Trophoblast cell (in vitro differentiated cells and primary cell): Measurements from ENCODE around the gene ERC1.

Experiments
- DNase-seq, 2 donors: peaks; one replicate each; pipeline ENCODE4 v3.0.0-alpha.2; 2016
- H2AFZ ChIP-seq: 2 replicates; pipeline ENCODE4 v1.6.1; 2013; ENCODE audit warnings: low read length, moderate library complexity, mild to moderate bottlenecking; ENCODE audit not compliant: insufficient read depth, poor library complexity
- H2AK5ac ChIP-seq: 2 replicates; pipeline ENCODE4 v1.6.1; 2013; ENCODE audit warnings: mild to moderate bottlenecking, low read length
- H2BK120ac ChIP-seq: 2 replicates; pipeline ENCODE4 v1.6.1; 2013; ENCODE audit warnings: low read length, mild to moderate bottlenecking, moderate library complexity; ENCODE audit not compliant: insufficient read depth, poor library complexity
- H2BK12ac ChIP-seq: 2 replicates; pipeline ENCODE4 v1.6.1; 2013; ENCODE audit warnings: mild to moderate bottlenecking, low read length, moderate library complexity
- H2BK5ac ChIP-seq: 2 replicates; pipeline ENCODE4 v1.6.1; 2013; ENCODE audit warnings: low read length, low read depth, moderate library complexity, mild to moderate bottlenecking; ENCODE audit not compliant: poor library complexity
- H3K14ac ChIP-seq: 2 replicates; pipeline ENCODE4 v1.6.1; 2013; ENCODE audit warnings: mild to moderate bottlenecking, low read length
- H3K18ac ChIP-seq: 2 replicates; pipeline ENCODE4 v1.6.1; 2013; ENCODE audit warnings: mild to moderate bottlenecking, low read length
- H3K23ac ChIP-seq: 2 replicates; pipeline ENCODE4 v1.6.1; 2013; ENCODE audit warnings: low read length
- H3K27ac ChIP-seq: 2 replicates; pipeline ENCODE4 v1.5.1; 2013; ENCODE audit warnings: low read depth, mild to moderate bottlenecking, inconsistent platforms, low read length, moderate library complexity
- H3K27me3 ChIP-seq: 2 replicates; pipeline ENCODE4 v1.6.1; 2013; ENCODE audit warnings: inconsistent platforms, mild to moderate bottlenecking, low read length, moderate library complexity; ENCODE audit not compliant: insufficient read depth
- H3K36me3 ChIP-seq, 2 experiments: 1 replicate in 1 of 2; 2 replicates in 1 of 2; pipeline ENCODE4 v1.6.1; 2013; ENCODE audit warnings: low read length in 2 of 2, mild to moderate bottlenecking in 2 of 2, moderate library complexity in 1 of 2; ENCODE audit not compliant: insufficient read depth in 2 of 2, control insufficient read depth in 1 of 2
- H3K4ac ChIP-seq: 2 replicates; pipeline ENCODE4 v1.6.1; 2013; ENCODE audit warnings: low read depth, mild to moderate bottlenecking, low read length, moderate library complexity
- H3K4me1 ChIP-seq, 2 experiments: 1 replicate in 1 of 2; 2 replicates in 1 of 2; pipeline ENCODE4 v1.6.1; 2013; ENCODE audit warnings: low read length in 2 of 2, mild to moderate bottlenecking in 2 of 2, moderate library complexity in 1 of 2; ENCODE audit not compliant: insufficient read depth in 2 of 2, control insufficient read depth in 1 of 2
- H3K4me2 ChIP-seq: 2 replicates; pipeline ENCODE4 v1.6.1; 2013; ENCODE audit warnings: inconsistent platforms, mild to moderate bottlenecking, low read length, moderate library complexity
- H3K4me3 ChIP-seq: 2 replicates; pipeline ENCODE4 v1.5.1; 2013; ENCODE audit warnings: mild to moderate bottlenecking, low read depth, low read length, inconsistent platforms
- H3K79me1 ChIP-seq: one replicate; pipeline ENCODE4 v1.6.1; 2013; ENCODE audit warnings: low read length
- H3K79me2 ChIP-seq: 2 replicates; pipeline ENCODE4 v1.6.1; 2013; ENCODE audit warnings: low read length, mild to moderate bottlenecking; ENCODE audit not compliant: control insufficient read depth, insufficient read depth, poor library complexity
- H3K9ac ChIP-seq: 2 replicates; pipeline ENCODE4 v1.6.1; 2013; ENCODE audit warnings: mild to moderate bottlenecking, low read length
- H3K9me3 ChIP-seq: 2 replicates; pipeline ENCODE4 v1.6.1; 2013; ENCODE audit warnings: low read depth, mild to moderate bottlenecking, control low read depth, inconsistent platforms, low read length; ENCODE audit not compliant: insufficient read depth
- H4K12ac ChIP-seq: 2 replicates; pipeline ENCODE4 v1.6.1; 2013; ENCODE audit warnings: low read depth, mild to moderate bottlenecking, low read length, moderate library complexity
- H4K8ac ChIP-seq: 2 replicates; pipeline ENCODE4 v1.6.1; 2013; ENCODE audit warnings: low read depth, mild to moderate bottlenecking, low read length, moderate library complexity
- H4K91ac ChIP-seq: one replicate; pipeline ENCODE4 v1.6.1; 2013; ENCODE audit warnings: low read depth, mild to moderate bottlenecking, low read length, moderate library complexity
- WGBS: extraction: QIAGEN DNeasy Blood & Tissue Kit; methylation state at CpG from one replicate; pipeline ENCODE4 v1.1.7; 2013; ENCODE audit warnings: missing lambda C conversion rate; ENCODE audit not compliant: insufficient read length, insufficient coverage; ENCODE audit errors: extremely low coverage; 5-methylcytosine and 5-hydroxymethylcytosine counted together

Gene ERC1

GRCh38 chr12:1493781-1494565 is 502.9 kb downstream of the ERC1 start:
- Histone ChIP-seq H2BK120ac (no peak overlapping the region), H3K18ac (no peak overlapping the region), H3K79me2 (no peaks in the 10 kb centered on the region), H4K91ac (no peak overlapping the region), H2BK5ac (no peak overlapping the region), H3K27ac (no peak overlapping the region), H3K23ac (no peak overlapping the region), H2AK5ac (no peak overlapping the region), H3K9ac (no peak overlapping the region), H2AFZ (no peak overlapping the region), H3K79me1 (peaks cover 5% of the 10 kb centered on the region), H3K9me3 (peaks cover 6% of the 10 kb centered on the region), H3K36me3 (peaks cover 9 to 17% of the 10 kb centered on the region in 2 experiments), H4K12ac (no peak overlapping the region), H3K4me3 (no peak overlapping the region), H2BK12ac (no peak overlapping the region), H4K8ac (no peak overlapping the region), H3K4me1 (peaks cover 3% of the 10 kb centered on the region in 2 experiments), H3K27me3 (no peaks in the 10 kb centered on the region), H3K4ac (no peak overlapping the region), H3K14ac (no peak overlapping the region), H3K4me2 (no peak overlapping the region)
- DNase-seq = no peak
- WGBS = no CpG with 5 or more reads among the region's 15 CpGs

- Histone ChIP-seq H3K36me3 (peaks cover 9 to 17% of the 10 kb centered on the region in 2 experiments), H2BK5ac (no peak overlapping the region), H2AFZ (no peak overlapping the region), H3K27ac (no peak overlapping the region), H2AK5ac (no peak overlapping the region), H2BK12ac (no peak overlapping the region), H4K91ac (no peak overlapping the region), H4K8ac (no peak overlapping the region), H3K18ac (no peak overlapping the region), H3K4me3 (no peak overlapping the region), H3K4me2 (no peak overlapping the region), H3K14ac (no peak overlapping the region), H3K27me3 (no peaks in the 10 kb centered on the region), H3K23ac (no peak overlapping the region), H4K12ac (no peak overlapping the region), H3K4me1 (no peaks in the 10 kb centered on the region), H3K9ac (no peak overlapping the region), H2BK120ac (no peak overlapping the region), H3K79me1 (no peaks in the 10 kb centered on the region), H3K79me2 (no peaks in the 10 kb centered on the region), H3K4ac (no peak overlapping the region), H3K9me3 (peaks cover 13% of the 10 kb centered on the region)
- DNase-seq = no peak
- no CpG with 5 or more reads among the region's 7 CpGs for WGBS
Observed at GRCh38 chr12:1494856-1495255, 503.8 kb downstream of the ERC1 start.

- Histone ChIP-seq H3K27me3 (no peaks in the 10 kb centered on the region), H3K4ac (no peak overlapping the region), H3K18ac (no peak overlapping the region), H3K14ac (no peak overlapping the region), H2AK5ac (no peak overlapping the region), H3K36me3 (peaks cover 4 to 10% of the 10 kb centered on the region in 2 experiments), H3K4me2 (no peak overlapping the region), H3K27ac (no peak overlapping the region), H3K4me1 (no peaks in the 10 kb centered on the region), H4K91ac (no peak overlapping the region), H3K79me2 (no peaks in the 10 kb centered on the region), H3K9me3 (peaks cover 18% of the 10 kb centered on the region), H3K4me3 (no peak overlapping the region), H4K12ac (no peak overlapping the region), H3K23ac (no peak overlapping the region), H4K8ac (no peak overlapping the region), H2BK120ac (no peak overlapping the region), H3K9ac (no peak overlapping the region), H2AFZ (no peak overlapping the region), H2BK12ac (no peak overlapping the region), H3K79me1 (no peaks in the 10 kb centered on the region), H2BK5ac (no peak overlapping the region)
- WGBS = no CpG with 5 or more reads among the region's 23 CpGs
- DNase-seq = no peak
Observed at GRCh38 chr12:1496162-1496900, 505.3 kb downstream of the ERC1 start.

GRCh38 chr12:1497161-1497560 is 506.1 kb downstream of the ERC1 start:
- no peaks in the 10 kb centered on the region for H3K27me3 ChIP-seq
- no peak overlapping the region for H3K27ac ChIP-seq
- H2BK12ac ChIP-seq = no peak overlapping the region
- peaks cover 4 to 8% of the 10 kb centered on the region in 2 experiments for H3K36me3 ChIP-seq
- H4K8ac ChIP-seq = no peak overlapping the region
- peaks cover 23% of the 10 kb centered on the region for H3K9me3 ChIP-seq
- no peak overlapping the region for H3K4me2 ChIP-seq
- WGBS = no CpG with 5 or more reads among the region's 4 CpGs
- H3K79me2 ChIP-seq = no peaks in the 10 kb centered on the region
- no peak overlapping the region for H3K9ac ChIP-seq
- no peak overlapping the region for H4K12ac ChIP-seq
- no peak overlapping the region for H3K23ac ChIP-seq
- no peak overlapping the region for H2AK5ac ChIP-seq
- H2BK5ac ChIP-seq = no peak overlapping the region
- no peaks in the 10 kb centered on the region for H3K4me1 ChIP-seq
- H3K14ac ChIP-seq = no peak overlapping the region
- no peak overlapping the region for H3K18ac ChIP-seq
- no peak overlapping the region for H2AFZ ChIP-seq
- H3K4me3 ChIP-seq = no peak overlapping the region
- no peak overlapping the region for H2BK120ac ChIP-seq
- H3K79me1 ChIP-seq = no peaks in the 10 kb centered on the region
- H4K91ac ChIP-seq = no peak overlapping the region
- no peak overlapping the region for H3K4ac ChIP-seq
- DNase-seq = no peak
